NCI-H2107 treated with DMSO at 0.1 percent for 48 hours (cell line): ENCODE results near the gene VANGL2.
A peak's percentile ranks its signal among the peaks of the same experiment; 100 is the strongest.

Experiments used
- DNase-seq: peaks from one replicate; lab custom pipeline; 2025; ENCODE audit not compliant: unreplicated experiment; lab: John Stamatoyannopoulos, UW

The VANGL2 gene

DNA sequence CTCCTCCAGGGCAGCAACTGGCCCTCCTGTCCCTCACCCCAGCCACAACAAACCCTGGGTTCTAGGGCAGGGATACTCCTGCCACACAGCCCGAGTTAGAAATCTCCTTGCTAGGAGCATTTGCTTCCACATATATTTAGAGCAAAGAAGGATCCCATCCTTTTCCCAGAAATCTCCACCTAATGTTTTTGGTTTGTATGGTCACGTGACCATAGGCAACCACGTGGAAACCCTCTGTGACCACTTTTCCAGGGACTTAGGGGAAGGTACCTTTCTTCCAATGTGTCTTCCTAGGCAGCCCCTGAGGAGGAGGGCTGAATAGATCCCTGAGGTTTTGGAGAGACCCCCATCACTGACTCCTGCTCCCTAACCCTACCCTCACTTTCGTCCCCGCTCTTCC is 25.5 kb downstream of the VANGL2 start:
- no peak for DNase-seq

DNA sequence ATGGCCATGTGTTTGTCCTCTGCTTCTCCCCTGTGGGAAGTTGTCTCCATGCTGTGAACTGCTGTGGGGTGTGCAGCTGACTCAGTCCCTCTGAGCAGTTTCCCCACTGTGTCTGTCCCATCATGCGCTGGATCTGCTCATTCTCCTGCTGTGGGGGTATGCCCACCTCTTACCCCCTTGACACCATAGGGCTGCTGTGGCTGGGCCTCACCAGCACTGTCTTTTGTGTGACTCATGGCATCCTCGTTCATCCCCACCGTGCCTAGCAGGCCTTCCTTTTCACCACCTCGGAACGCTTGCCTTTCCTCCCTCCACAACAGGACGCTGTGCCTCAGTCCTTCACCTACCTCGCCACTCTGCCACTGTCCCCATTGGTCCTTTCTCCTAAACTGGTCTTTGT is 27.3 kb downstream of the VANGL2 start:
- DNase-seq = no peak

DNA sequence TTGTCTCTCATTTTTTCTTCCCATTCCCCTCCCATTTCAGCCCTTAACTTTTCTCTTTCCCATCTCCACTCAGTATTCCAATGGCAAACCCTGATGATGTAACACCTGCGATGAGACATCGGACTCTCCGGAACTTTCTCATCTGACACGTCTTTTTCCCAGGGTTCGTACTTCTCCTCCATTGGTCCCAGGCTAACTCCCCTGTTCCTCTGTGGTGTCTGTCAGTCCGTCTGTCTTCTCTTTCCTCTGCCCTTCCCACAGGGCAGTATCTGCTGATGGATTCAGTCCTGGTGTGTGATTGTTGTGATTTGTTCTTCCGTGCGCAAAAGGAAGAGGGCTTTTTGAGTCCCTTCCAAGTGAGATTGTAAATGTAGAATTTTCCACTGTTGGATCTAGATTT is 27.7 kb downstream of the VANGL2 start:
- DNase-seq = no peak

DNA sequence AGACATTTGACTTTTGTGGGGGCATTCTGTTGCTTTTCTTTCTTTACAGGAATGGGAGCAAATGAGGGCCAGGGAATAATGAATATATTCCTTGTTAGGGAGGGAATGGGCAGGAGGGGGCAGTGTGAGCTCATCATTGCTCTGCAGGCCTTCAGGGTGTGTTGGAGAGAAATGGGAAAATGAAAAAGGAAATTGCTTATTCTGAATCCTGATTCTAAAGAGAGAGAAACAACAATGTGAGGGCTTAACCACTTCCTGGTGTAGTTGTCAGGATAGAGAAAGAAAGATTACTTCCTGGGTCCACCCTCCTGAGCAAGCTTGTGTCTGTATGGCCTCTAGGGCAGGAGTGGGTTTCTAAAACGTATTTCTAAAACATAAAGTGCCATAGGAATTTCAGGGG is 28.3 kb downstream of the VANGL2 start:
- peak; percentile 28 for DNase-seq

DNA sequence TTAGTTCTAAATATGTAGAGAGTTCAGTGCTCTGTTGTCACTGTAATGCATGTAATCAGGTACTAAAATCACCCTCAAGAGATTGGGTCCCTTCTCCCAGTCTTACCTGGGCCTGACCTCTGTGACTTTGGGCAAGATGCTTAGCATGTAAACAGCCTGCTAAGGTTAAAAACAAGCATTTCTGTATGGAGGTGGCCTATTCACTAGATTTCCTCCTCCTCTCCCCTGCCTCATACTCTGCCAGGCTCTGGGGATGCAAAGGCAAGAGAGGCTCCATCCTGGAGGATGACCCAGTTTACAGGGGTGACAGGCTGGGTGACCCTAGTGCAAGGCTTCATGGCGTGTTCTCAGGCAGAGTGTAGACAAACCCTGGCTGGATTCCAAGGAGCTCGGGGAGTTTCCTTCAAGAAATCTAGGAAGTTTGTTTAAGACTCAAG is 28.8 kb downstream of the VANGL2 start:
- DNase-seq = no peak

DNA sequence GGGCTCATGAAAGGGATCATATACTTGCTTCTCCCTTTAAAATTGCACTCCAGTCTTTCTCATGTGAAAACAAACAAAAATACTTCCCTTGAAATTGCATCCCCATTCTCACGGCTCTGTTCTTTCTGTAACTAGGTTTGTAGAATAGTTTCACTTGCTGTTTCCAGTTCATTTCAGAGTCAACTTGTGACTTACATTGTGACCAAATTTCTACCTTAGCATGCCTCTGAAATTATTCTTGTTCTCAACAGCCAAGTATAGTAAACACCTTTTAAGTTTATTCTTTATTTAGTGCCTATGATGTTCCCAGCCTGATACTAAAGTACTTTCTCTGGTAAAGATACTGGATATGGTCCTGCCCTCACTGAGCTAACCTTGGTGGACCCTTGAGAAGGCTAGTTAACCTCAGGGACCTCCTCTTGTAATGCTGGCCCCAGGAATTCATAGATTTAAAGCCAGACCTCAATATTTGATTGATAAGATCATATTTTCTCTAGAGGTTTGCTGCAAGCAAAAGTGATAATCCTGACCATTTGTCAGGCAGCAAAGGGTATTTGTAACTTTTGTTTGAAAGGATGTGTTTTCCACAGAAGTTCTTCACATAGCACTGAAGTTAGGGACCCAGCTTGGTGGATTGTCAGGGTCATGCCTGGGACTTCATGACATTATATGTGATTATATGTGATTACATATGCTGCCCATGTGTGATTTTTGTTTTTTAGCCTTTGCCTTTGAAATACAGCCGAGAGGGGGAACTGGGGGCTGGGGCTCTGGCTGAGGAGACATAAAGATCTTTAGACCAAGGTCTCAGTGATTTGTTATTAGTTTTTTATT is 29.6 kb downstream of the VANGL2 start:
- no peak for DNase-seq

DNA sequence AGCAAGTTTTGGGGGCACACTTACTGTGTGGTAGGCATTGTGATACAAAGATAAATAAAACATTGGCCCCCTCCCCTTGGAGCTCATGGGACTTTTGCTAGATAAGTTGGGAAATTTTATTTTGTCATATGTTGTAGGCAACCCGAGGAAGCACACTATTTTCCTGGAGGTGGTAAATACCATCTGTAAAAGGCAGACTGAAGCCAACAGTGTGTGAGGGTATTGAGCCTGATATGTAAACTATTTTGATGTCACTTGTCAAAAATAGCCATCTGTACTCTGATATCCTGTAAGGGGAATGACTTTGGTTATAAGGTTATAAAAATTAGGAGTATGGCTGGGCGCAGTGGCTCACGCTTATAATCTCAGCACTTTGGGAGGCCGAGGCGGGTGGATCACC is 30.6 kb downstream of the VANGL2 start:
- DNase-seq = no peak

DNA sequence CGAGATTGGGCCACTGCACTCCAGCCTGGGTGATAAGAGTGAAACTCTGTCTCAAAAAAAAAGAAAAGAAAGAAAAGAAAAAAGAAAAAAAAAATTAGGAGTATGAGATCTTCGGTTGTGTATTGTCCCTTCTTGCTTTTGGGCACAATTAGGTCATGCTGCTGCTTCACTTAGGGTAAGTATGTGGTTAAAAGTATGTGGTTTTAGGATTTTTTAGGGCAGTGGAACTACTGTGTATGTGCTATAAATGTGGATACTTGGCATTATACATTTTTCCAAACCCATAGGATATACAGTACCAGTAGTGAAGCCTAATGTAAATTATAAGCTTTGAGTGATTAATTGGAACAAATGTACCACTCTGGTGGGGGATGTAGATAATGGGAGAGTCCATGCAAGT is 31.2 kb downstream of the VANGL2 start:
- DNase-seq = no peak

DNA sequence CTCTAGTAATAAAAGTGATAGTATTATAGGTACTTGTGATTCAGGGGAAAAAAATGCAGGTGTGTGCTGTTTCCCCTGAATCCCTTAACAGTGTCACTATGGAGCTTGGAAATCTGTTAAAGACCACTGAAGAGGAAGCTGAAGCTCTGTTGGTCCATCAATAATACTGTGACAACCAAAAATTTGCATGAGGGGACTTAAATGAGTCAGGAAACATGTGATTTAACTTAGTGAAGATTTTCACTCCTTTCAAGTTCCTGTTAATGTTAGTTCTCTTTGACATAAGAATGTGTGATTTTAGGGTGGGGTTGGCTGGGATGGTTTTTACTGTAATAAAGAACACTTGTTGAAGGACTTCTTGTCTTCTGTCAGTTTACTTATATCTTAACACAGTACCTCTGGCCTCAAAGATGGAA is 32.0 kb downstream of the VANGL2 start:
- no peak for DNase-seq

DNA sequence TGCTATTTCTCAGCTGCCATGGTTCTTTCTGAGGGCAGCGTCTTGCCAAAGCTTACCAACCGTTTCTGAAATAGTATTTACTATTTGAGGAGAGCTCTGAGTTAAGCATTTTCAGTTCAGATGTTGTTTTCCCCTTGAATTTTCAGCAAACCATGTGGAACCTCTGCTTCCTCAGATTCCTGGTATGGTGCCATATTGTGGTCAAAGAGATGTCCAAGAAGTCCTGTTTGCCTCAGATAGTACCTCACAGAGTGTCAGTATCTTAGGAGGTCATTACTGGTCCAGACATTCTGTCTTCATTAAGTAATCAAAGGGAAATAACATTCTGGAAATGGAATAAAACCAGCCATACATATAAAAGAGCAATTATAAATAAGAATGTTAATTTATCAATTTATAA is 36.6 kb downstream of the VANGL2 start:
- no peak for DNase-seq

DNA sequence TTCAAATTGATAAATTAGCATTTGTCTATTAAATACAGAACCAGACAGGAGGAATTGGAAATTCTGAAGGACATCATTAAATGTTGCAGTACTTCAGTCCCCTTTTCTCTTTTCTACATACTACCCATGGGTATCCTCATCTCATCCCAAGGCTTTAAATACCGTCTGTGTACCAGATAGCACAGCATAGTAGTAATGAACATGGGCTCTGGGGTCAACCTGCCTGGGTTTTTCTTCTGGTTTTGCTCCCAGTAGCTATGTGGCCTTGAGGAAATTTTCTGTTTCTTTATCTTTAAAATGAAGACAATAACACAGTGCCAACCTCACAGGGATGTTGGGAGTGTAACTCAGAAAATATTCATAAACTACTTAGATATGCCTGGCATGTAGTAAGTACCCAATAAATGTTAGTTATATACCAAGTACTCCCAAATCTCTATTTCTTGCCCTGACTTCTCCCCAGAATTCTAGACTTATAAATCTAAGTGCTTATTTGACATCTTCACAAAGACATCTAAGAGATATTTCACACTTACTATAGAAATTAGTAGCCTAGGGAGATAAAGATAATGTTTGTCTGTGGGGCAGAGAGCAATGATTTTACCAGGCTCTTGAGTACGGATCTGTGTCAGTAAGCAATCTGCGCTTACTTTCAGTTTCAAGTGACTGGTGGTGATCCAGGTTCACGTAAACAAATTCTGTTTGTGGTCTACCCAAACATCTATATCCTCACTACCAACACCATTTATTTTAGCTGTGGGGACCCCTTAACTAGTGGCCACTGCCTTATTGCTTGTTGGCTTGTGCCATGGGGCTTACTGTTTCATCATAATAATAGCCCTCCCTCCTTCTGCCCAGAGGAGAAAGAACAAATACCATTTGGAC is 37.3 kb downstream of the VANGL2 start:
- DNase-seq = no peak

DNA sequence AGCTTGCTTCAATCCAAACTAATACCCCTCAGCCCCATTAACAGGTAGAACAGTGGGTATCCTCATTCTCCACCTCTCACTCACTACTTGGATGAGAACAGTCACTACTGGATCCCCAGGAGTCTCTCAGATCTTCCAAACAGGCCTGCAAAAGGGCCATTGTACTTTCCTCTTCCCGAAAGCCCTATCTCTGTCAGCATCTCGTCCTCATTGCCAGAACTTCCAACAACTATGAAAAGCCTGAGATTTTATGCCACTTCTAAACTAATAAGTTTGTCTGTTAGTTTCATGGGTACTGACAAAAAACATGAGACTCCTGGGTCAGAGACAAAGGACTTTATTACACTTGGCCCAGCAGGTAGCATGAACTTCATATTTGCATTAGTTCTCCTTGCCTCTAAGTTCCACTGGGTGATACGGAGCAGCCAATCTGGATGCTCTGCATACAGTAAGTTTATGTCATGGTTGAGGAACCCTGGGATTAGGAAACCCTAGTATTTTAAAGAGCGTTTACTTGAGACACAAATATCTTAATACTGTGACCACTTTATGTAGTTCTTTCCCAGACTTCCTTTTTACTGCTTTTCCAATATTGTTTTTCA is 38.1 kb downstream of the VANGL2 start:
- DNase-seq = no peak

DNA sequence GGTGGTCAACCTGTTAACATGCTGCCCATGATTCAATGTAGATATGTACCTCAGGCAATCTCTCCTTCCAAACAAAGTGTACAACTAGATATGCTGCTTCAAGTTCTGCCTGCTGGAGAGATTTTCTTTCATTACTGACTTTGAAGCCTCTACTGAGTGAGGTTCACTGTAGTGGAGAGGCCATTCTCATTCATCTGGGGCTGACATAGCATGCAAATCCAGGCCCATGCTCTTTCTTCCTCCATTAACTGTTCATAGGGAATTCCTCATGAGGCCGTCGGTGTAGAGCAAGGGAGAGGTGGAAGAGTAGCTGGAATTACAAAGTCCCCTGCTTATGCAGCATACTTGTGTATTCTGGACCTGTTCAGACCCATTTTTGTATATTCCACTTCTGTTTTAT is 38.6 kb downstream of the VANGL2 start:
- DNase-seq = no peak

DNA sequence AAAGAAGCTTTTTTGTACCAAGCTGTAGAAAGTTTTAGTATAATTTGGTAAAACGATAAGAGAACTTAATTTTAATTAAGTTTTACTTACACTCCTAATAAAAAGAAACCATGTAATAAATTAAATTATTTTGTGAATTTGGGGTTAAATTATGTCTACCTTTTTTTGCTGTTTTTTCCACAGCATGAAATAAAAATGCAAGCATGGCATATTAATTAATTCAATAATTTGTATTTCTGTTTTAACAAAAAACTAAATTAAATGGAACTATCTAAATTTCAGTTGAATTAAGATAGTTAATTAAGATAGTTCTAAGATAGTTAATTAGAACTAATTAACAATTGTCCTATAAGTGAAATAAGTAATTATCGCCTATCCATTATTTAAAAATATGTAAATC is 39.4 kb downstream of the VANGL2 start:
- no peak for DNase-seq

DNA sequence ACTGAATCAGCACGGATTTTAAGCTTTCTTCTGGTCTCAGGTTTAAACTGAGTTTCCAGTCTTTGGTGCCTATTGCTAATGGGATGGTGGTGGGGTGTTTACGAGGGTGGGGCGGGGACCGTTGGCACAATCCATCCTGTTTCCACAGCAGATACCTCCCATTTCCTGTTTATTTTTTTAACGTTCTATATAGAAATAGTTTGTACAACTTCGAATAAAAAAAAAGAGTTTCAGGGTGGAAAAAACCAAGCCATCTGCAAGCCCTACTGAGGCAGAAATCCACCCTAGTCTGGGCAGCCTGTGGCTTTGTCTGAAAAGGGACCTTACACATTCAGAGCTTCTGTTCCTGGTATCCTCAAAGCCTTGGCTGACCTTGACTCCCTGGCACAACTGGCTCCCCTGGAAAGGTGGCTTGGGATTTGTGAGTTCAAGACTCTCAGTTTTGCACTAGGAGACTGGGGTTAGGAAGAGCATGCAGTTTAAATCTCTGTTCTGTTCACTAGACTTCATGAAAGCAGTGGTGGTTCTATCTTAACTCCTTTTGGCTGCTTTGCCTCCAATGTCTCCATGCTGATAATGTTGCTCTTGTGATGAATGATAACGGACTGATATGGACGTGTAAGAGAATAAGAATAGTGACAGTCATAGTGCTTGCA is 46.7 kb downstream of the VANGL2 start:
- DNase-seq = no peak

DNA sequence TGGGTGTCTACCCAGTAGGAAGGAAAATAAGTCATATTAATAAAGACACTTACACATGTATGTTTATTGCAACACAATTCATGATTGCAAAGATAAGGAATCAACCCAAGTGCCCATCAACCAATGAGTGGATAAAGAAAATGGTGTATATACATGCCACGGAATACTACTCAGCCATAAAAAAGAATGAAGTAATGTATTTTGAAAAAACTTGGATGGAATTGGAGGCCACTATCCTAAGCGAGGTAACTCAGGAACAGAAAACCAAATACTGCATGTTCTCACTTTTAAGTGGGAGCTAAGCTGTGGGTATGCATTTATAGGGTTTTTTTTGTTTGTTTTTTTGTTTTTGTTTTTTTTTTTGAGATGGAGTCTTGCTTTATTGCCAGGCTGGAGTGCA is 49.1 kb downstream of the VANGL2 start:
- DNase-seq = no peak

DNA sequence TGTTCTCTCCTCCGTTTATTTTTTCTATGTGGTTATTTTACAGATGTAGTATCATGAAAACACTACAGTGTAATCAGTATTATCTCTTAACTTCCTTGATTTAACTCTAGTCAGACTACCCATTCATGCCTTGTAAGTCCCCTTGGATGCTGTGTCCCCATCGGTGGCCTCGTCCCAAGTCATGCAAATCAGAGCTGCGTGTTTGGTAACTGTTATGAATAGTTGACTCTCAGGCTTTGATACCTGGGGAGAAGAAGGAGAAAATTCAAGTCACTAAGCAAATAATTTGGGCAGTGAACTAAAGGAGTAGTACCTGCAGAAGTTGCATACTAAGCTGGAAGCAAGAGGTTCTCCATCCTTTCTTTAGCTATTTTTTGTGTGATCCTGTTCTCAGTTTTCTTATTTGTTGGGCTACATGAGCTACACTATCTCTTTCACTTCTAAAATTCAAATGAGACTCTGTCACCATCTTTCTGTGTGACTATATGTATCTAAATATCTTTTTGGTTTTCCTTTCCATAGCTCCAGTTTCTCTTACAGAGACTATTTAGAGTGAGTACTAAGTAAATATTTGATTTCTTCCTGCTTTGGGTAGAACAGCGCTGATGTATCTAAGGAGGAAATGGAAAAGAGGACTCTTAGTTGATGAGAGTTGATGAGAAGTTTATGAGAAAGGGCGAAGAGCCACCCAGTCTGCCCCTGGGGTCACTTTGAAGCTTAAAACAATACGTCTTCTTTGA is 50.9 kb downstream of the VANGL2 start:
- DNase-seq = no peak

DNA sequence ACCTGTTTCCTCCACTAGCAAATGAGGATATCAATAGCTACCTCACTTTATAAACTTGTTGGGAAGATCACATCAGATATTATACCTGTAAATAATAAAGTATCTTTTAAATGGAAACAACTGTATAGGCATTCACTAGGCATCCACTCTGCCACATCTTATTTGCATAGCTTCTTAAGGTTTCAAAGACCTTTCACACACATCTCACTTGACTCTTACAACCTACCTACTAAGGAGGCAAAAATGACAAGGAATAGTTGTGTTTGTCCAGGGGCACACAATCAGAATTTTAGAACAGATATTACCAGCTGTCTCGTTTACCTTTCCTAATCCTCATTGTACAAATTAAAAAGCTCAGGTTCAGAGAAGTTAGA is 51.5 kb downstream of the VANGL2 start:
- DNase-seq = no peak

DNA sequence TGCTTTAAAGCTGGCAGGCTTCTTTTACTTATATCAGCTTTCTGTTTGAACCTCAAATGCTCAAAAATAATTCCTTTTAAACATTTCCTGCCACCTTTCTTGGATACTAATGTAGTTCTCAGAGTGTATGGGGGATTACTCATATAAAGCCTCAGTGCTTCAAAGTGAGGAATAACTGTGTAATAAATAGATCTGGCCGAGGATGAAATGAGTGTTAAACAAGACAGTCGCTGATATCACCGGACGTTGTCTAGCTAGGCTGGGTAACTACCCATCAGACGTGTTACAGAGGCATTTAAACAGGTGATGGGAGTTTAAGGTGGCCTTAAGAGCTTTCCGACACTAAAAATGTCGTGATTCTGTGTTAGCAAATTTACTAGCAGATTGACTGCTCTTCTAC is 53.1 kb downstream of the VANGL2 start:
- DNase-seq = no peak

DNA sequence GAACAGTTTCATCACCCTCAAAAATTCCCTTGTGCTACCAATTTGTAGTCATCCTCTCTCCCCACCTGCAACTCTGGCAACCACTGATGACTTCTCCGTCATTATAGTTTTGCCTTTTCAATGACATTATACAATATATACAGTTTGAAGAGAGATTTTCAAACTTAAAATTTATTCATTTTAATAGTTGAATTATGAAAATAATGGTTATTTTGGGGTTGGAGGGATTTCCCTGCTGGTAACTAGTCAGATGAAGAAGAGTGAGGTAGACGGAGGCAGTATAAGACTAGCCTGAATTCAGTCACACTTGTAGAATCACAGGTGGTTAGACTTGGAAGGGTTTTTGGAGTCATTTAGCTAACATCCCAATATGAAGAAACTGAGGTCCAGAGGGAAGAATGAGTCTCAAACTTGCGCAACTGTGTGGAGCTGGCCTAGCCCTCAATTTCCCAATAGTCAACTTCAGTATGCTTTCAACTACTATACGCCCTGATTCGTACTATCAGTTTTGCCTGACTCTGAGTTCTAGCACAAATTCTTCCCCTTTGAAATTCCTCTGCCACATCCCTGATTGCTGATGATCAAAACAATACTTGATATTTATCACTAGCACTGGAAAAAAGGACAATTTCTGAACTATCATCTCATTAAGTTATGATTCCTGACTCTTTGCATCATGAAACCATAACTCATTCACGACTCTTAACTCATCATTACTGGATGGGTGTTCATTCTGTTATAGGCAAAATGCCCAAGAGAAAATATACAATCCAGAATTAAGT is 54.2 kb downstream of the VANGL2 start:
- no peak for DNase-seq
